HG03558 (cell line): ENCODE results near the gene GMPPB.

ENCODE experiments used
- ATAC-seq: cut with Tn5 transposase; IDR thresholded peaks from one replicate; pipeline ENCODE4 v1.9.1; 2021; ENCODE audit warnings: moderate number of reproducible peaks; ENCODE audit not compliant: unreplicated experiment; ENCODE audit errors: extremely low read depth

Gene GMPPB

DNA sequence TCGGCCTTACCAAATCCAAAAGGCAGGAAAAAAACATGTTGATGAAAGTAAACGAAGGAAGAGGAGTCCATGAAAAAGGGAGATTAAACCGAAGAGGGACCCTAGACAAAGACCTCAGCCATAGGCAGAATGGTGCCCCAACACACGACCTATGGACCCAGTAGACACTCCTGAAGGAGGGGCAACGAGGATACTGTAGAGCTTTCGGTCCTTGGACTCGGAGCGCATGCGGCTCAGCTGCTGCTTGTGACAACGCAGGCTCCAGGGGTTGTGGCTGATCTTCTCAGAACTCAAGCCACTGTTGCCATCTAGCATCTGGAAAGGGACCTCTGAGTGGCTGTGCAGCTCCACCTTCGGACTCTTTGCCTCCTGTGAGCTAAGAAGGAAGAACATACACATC, 8.8 kb upstream of the GMPPB start:
- ATAC-seq = no peak

DNA sequence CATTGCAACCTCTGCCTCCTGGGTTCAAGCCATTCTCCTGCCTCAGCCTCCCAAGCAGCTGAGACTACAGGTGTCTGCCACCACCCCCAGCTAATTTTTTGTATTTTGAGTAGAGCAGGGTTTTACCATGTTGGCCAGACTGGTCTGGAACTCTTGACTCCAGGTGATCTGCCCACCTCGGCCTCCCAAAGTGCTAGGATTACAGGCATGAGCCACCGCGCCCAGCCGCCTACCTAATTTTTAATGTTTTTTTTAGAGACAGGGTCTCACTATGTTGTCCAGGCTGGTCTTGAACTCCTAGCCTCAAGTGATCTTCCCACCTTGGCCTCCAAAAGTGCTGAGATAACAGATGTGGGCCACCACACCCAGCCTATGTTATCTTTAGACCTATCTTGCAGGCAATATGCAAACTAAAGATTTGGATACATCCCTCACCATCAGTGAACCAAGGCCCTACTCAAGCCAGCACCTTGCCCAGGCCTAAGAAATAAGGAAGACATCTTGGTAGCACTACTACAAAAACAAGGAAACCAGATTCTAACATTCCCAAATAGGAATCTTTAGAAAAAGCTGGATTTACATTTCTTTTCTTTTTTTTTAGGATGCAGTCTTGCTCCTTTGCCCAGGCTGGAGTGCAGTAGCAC, 6.3 kb upstream of the GMPPB start:
- no peak for ATAC-seq

DNA sequence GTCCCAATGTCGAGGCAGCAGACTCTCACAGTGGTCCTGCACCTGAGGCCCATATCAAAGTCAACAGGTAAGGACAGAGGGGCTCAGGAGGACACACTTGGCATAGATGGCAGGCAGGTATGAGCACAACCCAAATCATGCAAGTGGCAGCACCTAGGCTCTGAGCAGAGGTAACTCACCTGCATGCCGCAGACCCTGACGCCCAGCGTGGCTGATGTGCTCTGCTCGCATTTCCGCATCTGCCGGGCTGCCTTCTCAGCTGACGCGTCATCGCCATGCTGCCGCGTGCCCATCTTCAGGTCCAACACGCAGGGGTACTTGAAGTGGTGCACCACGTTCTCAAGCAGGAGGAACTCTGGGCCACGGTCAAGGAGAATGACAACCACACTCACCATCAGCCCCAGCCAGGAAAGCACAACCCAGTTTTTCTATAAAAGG, 4.2 kb upstream of the GMPPB start:
- no peak for ATAC-seq

DNA sequence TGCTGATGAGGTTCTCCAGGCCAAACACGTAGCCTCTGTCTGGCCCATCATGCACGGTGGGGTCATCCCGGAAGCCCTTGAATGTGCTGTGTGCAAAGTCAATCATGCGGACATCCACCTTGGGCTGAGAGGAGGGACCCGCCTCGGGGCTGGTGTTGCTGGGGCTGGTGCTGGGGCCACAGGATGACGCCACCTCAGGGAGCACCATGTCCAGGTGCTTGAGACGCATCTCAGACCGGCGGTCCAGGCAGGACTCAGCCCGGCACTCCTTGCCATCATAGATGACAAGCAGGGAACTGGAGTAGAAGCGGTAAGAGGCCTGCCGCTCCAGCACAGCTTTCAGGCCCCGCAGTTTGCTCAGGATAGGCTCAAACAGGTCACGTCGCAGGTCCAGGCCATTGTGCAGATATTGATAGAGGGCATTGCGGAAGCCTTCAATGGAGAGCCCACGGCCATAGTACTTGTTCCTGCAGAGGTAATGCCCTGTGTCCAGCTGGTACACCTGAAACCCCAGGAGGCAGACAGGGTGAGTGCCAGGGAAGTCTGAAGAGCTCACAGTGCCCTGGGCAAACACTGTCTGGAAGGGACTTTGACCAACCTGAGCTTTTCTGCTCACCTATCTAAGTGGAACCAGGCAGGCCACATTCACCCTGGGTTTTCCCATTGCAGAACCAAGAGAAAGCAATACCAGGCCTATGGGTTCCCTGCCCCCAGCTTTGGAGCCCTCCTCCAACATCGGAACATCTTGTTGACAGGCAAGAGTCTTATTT, 3.6 kb upstream of the GMPPB start:
- ATAC-seq = no peak

DNA sequence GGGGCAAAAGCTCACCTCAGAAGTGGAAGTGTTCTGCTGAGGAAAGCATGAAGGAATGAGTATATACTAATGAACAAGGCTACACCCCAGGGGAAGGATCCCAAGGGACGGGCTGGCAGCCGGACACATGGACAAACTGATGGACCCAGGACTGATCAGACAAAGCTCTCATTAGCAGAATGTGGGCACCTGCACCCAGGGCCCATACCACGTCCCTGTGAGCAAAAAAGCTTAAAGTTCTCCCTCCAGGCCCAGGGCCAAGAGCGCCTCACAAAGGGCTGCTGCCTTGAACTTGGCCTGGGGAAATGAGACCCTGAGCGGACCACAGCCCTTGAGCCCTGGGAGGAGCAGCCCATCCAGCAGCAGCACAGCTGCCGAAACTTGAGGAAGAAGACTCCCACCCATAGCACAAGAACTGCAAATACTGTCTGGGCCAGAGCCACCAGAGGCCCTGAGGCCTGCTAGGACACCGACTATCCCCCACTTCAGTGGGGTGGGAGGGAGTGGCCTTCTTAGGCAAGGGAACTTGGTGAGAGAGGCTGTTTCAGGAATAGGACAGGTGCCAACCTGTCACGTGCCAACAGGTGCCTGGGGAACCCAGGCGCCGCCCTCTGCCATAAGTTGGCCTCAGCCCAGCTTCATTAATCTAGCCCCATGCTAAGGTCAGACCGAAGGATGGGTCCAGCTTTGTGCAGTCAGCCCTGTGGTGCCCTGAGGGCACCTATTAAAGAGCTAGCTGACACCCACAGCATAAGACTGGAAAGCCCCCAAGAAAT, 2.3 kb upstream of the GMPPB start:
- ATAC-seq = no peak

DNA sequence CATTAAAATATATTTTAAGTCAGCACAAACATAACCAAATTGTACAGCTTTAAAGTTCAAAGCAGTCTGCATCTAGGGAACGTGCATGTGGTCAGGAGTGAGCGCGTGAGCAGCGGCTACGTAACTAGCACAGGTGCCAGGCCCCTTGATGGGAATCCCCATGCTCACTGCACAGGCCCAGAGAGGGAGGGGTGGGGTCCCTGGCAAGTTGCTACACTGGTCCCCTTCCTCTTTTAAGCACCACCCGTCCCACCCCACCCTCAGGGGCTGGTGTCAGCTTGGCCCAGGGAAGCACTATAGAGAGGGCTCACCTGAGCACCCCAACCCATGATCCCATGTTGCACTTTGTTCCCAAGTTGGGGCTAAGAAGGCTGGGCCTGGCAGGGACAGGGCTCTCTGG, 835 bp upstream of the GMPPB start:
- no peak for ATAC-seq

DNA sequence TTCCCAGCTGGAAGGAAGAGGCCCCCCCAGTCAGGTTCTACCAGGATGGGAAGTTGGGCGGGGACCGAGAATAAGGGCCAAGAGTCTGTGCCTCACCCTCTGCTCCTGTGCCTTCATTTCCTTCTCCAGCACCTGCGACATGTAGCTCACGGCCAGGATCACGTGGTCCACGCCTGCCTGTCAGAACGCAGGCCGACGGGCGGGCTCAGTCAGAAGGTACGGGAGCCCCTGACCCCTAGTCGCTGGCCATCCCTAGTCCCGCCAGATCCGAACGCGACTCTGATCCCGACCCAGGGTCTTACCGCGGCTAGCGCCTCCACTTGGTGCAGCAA, 489 bp downstream of the GMPPB start:
- no peak for ATAC-seq

DNA sequence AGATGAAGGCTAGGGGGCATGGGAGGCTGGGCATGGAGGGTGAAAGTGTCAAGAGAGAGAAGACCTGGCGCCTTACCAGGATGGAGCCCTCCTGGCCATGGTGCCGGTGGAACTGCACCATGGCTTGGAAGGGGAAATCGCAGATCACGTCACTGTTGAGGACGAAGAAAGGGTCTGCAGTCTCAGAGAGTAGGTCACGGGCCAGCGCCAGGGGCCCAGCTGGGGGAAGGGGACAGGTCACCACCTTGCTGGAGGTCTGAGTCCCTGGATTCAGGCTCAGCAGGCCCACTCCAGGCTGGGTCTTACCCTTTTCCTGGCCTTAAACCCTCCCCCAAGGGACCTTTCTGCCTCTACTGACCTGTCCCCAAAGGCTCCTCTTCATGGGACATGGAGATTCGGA, 855 bp downstream of the GMPPB start:
- ATAC-seq = no peak

DNA sequence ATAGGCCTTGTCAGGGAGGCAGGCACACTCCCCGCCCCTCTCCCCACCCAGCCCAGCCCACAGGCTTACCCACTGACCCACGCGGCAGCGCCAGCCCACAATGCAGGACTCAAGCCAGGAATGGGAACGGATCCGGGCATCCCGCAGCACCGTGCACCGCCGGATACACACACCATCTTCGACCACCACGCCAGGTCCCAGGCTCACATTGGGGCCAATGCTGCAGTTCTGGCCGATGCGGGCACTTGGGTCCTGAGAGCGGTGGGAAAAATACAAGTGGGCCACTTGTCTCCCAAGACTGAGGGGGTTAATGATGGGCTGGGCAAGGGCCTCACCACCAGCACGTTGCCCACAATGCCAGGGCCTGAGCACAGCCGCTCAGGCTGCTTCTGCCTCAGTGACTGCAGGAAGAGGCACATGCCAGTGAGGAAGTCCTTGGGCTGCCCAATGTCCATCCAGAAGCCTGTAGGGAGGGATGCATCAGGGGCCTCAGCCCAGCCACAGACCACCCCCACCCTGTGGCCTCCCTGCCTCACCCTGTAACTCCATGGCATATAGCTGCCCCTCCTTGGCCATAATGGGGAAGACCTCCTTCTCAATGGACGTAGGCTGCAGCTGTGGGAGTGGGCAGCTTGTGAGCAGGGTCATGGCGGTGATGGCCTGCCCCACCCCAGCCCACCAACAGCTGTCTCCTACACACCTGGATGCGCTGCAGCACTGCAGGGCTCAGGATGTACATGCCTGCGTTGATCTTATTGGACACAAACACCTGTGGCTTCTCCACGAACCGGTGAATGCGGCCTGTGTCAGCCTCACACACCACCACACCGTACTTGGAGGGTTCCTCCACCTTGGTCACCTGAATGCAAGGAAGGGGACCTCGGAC, 1.6 kb downstream of the GMPPB start:
- no peak for ATAC-seq

DNA sequence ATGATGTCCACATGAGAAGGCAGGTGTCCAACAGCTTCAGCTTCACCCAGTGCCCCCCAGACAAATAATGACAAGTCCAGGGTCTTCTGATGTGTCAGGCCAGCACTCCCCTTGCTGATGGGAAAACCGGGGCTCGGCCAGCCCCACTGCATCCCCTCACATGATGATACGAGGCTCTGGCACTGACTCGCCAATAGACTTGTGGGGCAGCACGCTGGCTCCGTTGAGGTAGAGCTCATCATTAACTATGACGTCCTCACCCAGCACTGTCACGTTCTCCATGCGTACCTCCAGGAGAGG, 2.2 kb downstream of the GMPPB start:
- ATAC-seq = no peak

DNA sequence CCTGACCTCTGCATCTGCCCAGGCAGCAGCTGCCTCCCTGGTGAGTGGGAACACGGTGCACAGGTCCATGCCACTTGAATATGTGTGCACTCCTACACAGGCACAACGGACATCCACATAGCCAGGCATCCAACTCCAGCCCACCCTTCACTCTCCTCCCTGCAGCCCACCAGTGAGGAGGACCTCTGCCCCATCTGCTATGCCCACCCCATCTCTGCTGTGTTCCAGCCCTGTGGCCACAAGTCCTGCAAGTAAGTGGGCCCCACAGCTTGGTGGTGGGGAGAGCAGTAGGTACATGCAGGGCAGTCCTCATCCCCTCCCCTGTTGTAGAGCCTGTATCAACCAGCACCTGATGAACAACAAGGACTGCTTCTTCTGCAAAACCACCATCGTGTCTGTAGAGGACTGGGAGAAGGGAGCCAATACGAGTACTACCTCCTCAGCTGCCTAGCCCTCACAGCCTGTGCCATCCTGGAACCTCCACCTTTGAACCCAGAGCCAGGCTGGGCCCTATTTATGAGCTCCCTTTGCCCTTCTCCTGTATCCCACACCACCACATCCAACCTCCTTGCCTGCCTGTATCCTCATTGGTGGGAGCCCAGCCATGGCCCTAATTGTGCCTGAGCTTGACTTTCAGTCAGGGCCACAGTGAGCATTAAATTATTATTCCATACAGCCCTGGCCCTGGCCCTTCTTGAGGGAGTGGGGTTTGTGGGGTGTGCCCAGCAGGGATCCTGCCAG, 2.7 kb downstream of the GMPPB start:
- no peak for ATAC-seq

DNA sequence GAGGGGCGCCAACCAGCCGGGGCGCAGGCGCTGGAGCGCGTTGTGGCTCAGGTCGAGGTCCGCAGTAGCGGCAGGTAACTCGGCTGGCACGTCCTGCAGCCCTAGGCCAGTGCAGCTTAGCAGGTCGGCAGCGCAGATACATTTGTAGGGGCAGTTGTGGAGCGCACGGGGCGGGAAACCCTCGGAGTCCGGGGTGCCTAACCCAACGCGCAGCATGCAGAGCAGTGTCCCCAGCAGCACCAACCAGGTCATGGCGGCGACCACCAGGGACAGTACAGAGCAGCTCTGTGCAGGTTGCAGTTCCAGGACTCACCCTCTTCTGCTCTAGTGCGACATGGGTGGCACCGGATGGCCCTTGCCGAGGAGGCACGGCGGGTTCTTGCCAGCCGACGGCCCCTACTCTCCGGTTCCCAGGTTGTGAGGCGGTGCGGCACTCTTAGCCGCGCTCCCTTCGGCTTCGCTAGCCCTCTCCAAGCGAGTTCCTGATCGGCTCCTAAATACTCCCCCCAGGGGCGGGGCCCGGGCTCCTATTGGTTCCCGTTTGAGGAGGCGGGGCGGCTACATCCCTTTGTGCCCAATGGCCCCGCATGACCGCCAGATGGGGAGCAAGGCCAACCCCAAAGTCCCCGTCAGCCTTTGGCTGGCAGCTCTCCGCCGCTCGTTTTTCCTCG, 4.4 kb downstream of the GMPPB start, which contains the start of gene AMIGO3:
Gene AMIGO3, minus strand, starts transcription at position 471 of the 671 bp plus-strand sequence. Its CDS starts 219 bp downstream, at position 252.
- ATAC-seq = no peak

DNA sequence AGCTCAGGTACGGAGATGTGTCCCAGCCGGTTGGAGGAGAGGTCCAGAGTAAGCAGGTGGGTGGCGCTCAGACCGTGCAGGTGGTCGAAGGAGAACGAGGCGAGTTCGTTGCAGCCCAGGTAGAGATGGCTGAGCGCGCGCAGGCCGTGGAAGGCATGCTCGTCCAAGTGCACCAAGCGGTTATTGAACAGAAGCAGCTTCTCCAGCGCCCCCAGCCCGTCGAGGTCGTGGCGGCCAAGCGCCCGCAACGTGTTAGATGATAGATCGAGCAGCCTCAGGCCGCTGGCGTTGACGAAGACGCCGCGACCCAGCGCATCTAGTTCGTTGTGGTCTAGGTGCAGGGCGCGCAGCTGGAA, 4.9 kb downstream of the GMPPB start:
- ATAC-seq = no peak

DNA sequence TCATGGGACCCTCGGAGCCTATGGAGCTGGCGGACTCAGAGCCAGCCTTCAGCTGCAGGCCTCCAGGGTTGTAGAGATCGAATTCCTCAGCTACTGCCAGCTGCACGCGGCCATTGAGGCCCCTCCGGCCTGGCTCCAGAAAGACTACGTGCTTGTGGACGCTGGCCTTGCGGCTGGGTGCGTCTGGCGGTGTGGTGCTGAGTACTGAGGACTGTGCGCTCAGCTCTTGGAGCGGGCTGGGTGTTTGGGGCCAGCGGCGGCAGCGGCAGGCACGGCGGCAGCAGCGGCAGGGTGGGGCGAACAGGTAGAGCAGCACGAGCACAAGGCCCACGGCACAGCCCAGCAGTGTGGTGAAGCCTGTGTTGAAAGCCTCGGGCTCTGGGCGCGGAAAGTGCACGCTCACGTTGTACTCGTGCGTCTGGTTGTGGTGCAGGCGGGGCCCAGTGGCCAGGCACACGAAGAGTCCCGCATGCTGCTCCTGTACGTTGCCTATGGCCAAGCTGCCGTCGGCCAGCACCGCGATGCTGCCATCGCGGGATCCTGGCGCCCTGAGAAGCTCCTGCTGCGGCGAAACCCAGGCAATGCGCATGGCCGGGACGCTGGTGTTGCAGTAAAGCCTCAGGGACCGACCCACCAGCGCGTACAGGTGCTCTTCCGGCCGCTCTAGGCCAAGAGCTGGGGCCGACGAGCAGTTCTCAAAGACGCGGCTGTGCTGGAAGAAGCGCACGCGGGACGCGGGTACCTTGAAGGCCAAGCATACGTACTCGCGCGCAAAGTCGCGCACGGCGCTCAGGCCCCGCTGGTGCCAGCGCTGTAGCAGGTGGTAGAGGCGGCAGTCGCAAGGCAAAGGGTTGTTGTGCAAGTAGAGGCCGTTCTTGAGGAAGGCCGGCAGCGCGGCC, 5.5 kb downstream of the GMPPB start:
- ATAC-seq = no peak

DNA sequence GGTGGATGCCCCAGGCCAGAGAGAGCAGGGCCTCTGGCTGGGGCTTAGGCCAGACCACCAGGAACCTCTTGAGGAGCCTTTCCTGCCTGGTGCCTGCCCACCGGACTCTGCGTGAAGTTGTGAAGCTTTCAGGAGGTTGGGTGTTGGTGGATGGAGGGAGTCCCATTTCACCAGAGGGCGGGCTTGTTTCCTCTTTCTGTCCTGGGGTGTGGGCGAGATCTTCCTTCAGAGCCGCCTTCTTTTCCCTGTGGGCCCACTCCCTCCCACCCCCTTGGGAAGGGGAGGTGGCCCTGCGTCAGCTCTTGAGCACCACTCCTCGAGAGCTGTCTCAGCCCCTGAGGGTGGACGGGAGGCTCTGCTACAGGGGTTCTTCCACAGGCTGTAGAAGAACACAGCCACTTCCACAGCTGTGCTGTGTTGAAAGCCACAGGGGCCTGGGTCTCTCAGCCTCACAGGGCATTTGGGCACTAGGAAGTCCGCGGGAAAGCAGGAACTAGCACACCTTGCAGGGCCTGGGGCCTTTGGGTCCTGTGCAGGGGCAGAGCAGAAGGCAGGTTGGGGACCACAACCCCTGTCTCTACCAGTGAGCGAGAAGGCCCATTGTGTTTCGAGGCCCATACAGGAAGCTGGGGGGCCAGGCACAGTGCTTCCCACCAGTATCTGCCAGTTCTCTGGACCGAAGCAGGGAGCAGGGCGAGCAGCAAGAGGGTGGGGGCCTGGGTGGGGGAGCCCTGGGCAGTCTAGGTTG, 6.4 kb downstream of the GMPPB start:
- no peak for ATAC-seq

DNA sequence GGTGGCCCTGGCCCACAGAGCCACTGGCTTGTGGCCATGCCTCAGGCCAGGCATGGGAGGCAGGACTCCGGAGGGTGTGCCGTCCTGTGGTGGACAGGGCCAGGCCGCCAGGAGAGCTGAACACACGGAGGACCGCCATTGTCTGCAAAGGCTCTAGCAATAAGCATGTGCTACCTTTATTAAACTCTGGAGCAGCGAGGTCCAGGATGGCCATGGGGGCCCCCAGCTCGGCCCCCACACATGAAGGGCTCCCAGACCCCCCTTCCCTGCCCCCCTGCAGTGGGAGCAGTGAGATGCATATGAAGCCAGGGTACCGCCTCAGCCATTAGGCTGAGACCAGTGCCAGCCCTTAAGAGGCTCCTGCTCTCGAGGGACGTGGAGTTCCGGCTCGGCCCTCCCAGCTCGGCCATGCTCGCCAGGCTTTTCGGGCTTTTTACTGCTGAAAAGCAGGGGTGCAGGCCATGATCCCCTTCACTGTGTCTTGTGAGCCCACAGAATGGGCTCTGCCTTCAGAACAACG, 7.0 kb downstream of the GMPPB start:
- ATAC-seq = no peak

DNA sequence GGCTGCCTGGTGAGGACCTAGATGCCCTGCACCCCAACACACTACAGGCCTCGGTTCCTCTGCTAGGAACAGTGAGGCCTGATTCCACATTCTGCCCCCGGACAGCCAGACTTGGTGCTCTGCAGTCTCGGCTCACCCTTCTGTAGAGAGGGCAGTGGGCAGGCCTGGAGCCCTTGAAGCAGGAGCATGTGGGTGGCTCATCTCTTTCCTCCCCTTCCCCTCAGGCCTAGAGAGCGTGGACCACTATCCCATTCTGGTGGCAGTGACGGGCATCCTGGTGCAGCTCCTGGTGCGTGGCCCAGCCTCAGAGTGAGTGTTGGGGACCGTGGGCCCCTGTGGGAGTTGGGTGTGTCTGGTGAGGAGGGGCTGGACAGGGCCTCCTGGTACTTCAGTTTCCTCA, 7.6 kb downstream of the GMPPB start:
- ATAC-seq = no peak
